Endothelial cell of umbilical vein (primary cell): ENCODE measurements around the gene TADA2A. TPM values are rescaled to one million over a fixed set of nuclear protein-coding genes. Genes with fewer than 3 reads are reported as not detected.

Experiments used
- BruUV-seq: library from RNA; stranded (reverse); fragments of 400-500 nt; replicated peaks from 2 replicates; lab custom pipeline; 2021; lab: Mats Ljungman, UMichigan
- CTCF ChIA-PET: fragments of 300-600, 350-600 bp; sonication (Branson Sonifier 250); formaldehyde crosslinking; loops from one replicate; lab custom pipeline; 2021; ENCODE audit warnings: antibody characterized with exemption, inconsistent platforms; lab: Charles Lee
- POLR2A ChIA-PET: fragments of 300-600, 350-600 bp; sonication (Branson Sonifier 250); formaldehyde crosslinking; loops from one replicate; lab custom pipeline; 2021; ENCODE audit warnings: antibody characterized with exemption, inconsistent platforms; lab: Charles Lee
- DNase-seq: peaks from one replicate; pipeline ENCODE4 v3.0.0-alpha.2; 2011; ENCODE audit warnings: low read depth, low spot score
- FAIRE-seq: peaks from 2 replicates; lab custom pipeline; 2011; peaks lifted over from hg19 to GRCh38; lab: Jason Lieb, UNC
- H2AFZ ChIP-seq: 2 replicates; pipeline ENCODE4 v1.6.0; 2012; ENCODE audit warnings: low read depth, low read length, control low read depth, inconsistent platforms
- H3K27ac ChIP-seq: 2 replicates; pipeline ENCODE4 v1.5.1; 2011; ENCODE audit warnings: low read depth, mild to moderate bottlenecking, control low read depth, low read length, moderate library complexity; ENCODE audit not compliant: insufficient read depth
- H3K27me3 ChIP-seq, 2 experiments: 2 replicates each; pipeline versions ENCODE4 v1.6.0 to v1.6.1; 2011; ENCODE audit warnings: low read length in 2 of 2, mixed read lengths in 1 of 2; ENCODE audit not compliant: control insufficient read depth in 2 of 2, insufficient read depth in 2 of 2
- H3K36me3 ChIP-seq, 2 experiments: 2 replicates in 1 of 2; 3 replicates in 1 of 2; pipeline ENCODE4 v1.5.1; 2011; ENCODE audit warnings: low read length in 2 of 2, mild to moderate bottlenecking in 1 of 2, moderate library complexity in 1 of 2; ENCODE audit not compliant: control insufficient read depth in 2 of 2, insufficient read depth in 2 of 2; ENCODE audit errors: extremely low read depth in 1 of 2
- H3K4me1 ChIP-seq: 3 replicates; pipeline ENCODE4 v1.5.1; 2011; ENCODE audit warnings: mild to moderate bottlenecking, low read length; ENCODE audit not compliant: control insufficient read depth, insufficient read depth; ENCODE audit errors: extremely low read depth
- H3K4me2 ChIP-seq: 2 replicates; pipeline ENCODE4 v1.6.1; 2011; ENCODE audit warnings: low read length, control low read depth, mixed read lengths; ENCODE audit not compliant: insufficient read depth
- H3K4me3 ChIP-seq, 3 experiments: fragments of 200-600 bp in 1 of 3; sonication (generic), shearing (Covaris generic) in 1 of 3; replicated peaks in 1 of 3; 2 replicates each; pipeline ENCODE4 v1.5.1; 2011 to 2016; ENCODE audit warnings: control low read depth in 3 of 3, low read length in 3 of 3, mild to moderate bottlenecking in 2 of 3, inconsistent platforms in 1 of 3, low read depth in 1 of 3, moderate library complexity in 1 of 3; ENCODE audit not compliant: insufficient read depth in 1 of 3
- H3K79me2 ChIP-seq: 2 replicates; pipeline ENCODE4 v1.6.0; 2012; ENCODE audit warnings: low read length, inconsistent platforms; ENCODE audit not compliant: control insufficient read depth, insufficient read depth
- H3K9ac ChIP-seq: replicated peaks from 2 replicates; pipeline ENCODE3; 2011; ENCODE audit warnings: low read length, control low read depth; ENCODE audit not compliant: insufficient read depth; ENCODE audit errors: extremely low read depth
- H3K9me1 ChIP-seq: replicated peaks from 3 replicates; pipeline ENCODE4 v1.6.0; 2011; ENCODE audit warnings: mild to moderate bottlenecking, low read length; ENCODE audit not compliant: control insufficient read depth, insufficient read depth; ENCODE audit errors: extremely low read depth
- H3K9me3 ChIP-seq: replicated peaks from 2 replicates; pipeline ENCODE4 v1.5.1; 2012; ENCODE audit warnings: low read length, inconsistent platforms; ENCODE audit not compliant: control insufficient read depth, insufficient read depth
- H4K20me1 ChIP-seq: replicated peaks from 2 replicates; pipeline ENCODE3; 2011; ENCODE audit warnings: mild to moderate bottlenecking, low read length; ENCODE audit not compliant: control insufficient read depth, insufficient read depth; ENCODE audit errors: extremely low read depth
- CTCF ChIP-seq, 2 donors: IDR thresholded peaks; 1 replicate in 1 of 2; 2 replicates in 1 of 2; pipeline ENCODE4 v1.5.1; 2011; ENCODE audit warnings: low read length in 2 of 2, mild to moderate bottlenecking in 2 of 2, moderate library complexity in 2 of 2, control low read depth in 1 of 2, inconsistent platforms in 1 of 2, low read depth in 1 of 2; ENCODE audit not compliant: insufficient read depth in 1 of 2; ENCODE audit errors: extremely low read depth in 1 of 2
- EZH2 ChIP-seq: IDR thresholded peaks from 2 replicates; pipeline ENCODE4 v1.6.1; 2012; ENCODE audit warnings: borderline replicate concordance, low read depth, mild to moderate bottlenecking, moderate library complexity, low read length, inconsistent platforms; ENCODE audit not compliant: severe bottlenecking
- FOS ChIP-seq: IDR thresholded peaks from 2 replicates; pipeline ENCODE4 v1.6.1; 2011; ENCODE audit warnings: mild to moderate bottlenecking, low read length, moderate library complexity, borderline replicate concordance; ENCODE audit not compliant: insufficient read depth
- GATA2 ChIP-seq: IDR thresholded peaks from 2 replicates; pipeline ENCODE4 v1.7.0; 2011; ENCODE audit warnings: low read depth, mild to moderate bottlenecking, moderate library complexity, mixed read lengths, low read length; ENCODE audit not compliant: insufficient read length, insufficient read depth
- JUN ChIP-seq: IDR thresholded peaks from 2 replicates; pipeline ENCODE4 v1.6.1; 2011; ENCODE audit warnings: borderline replicate concordance, low read depth; ENCODE audit not compliant: insufficient read length, insufficient read depth
- MAX ChIP-seq: IDR thresholded peaks from 2 replicates; pipeline ENCODE4 v1.6.1; 2011; ENCODE audit not compliant: insufficient read depth, insufficient read length
- MYC ChIP-seq: IDR thresholded peaks from one replicate; pipeline ENCODE4 v1.6.1; 2011; ENCODE audit warnings: mild to moderate bottlenecking, low read depth, low read length
- POLR2A ChIP-seq: IDR thresholded peaks from 2 replicates; pipeline ENCODE4 v1.6.1; 2012; ENCODE audit warnings: low read depth, mild to moderate bottlenecking, control low read depth, low read length
- POLR2AphosphoS5 ChIP-seq: IDR thresholded peaks from 2 replicates; pipeline ENCODE4 v1.6.1; 2012; ENCODE audit warnings: low read depth, mild to moderate bottlenecking, control low read depth, low read length, moderate library complexity; ENCODE audit not compliant: insufficient read depth
- dilution Hi-C: fragments of 300-500 bp; cut with MboI; formaldehyde crosslinking; loops from one replicate; pipeline ENCODE4 v1.15.0; 2019; ENCODE audit warnings: low sequenced_read_pairs; ENCODE audit not compliant: extremely low pct_ligation_motif_present
- intact Hi-C: fragments of 100-400 bp; cut with micrococcal nuclease; formaldehyde crosslinking; loops from one replicate; pipeline ENCODE4 v1.10.0; 2022
- polyA plus RNA-seq, 4 experiments: library from polyadenylated mRNA; depleted of rRNA in 3 of 4; stranded (reverse) in 3 of 4; unstranded in 1 of 4; fragments of >200 nt; gene quantifications; 2 replicates each; pipeline versions ENCODE4 v1.2.1 to v1.2.3, GENCODE V29; 2011 to 2012; ENCODE audit warnings: missing spikeins in 1 of 4
- total RNA-seq: library from RNA; stranded (reverse); gene quantifications from 2 replicates; pipeline ENCODE4 v1.2.3, GENCODE V29; 2021

Gene TADA2A
- total and polyA plus RNA-seq, 2 donors (not counting 3 experiments of a cell fraction or from before 2014, with no cell fraction given): 9.9 to 22.4 TPM

- no peak overlapping the region for H3K27ac ChIP-seq
These were observed 15.5 kb upstream of the TADA2A start for GRCh38 chr17:37391146-37391545.

More at GRCh38 chr17:37391146-37391545, 15.5 kb upstream of the TADA2A start:
- CTCF ChIA-PET: interaction anchor here (0.7 to 12.2 kb wide), 3 partner anchors 13 to 32 kb away, joined by 3 to 123 read pairs (median 3); partner anchors contain the start of gene C17orf78
- POLR2A ChIA-PET: no interaction called here
- Histone ChIP-seq H3K27me3 (no peaks in the 10 kb centered on the region), H3K9ac (no peak overlapping the region), H2AFZ (no peak overlapping the region), H3K36me3 (no peaks in the 10 kb centered on the region), H3K4me3 (no peak overlapping the region), H3K79me2 (no peaks in the 10 kb centered on the region), H3K4me1 (no peaks in the 10 kb centered on the region), H3K4me2 (no peak overlapping the region), H3K9me1 (no peaks in the 10 kb centered on the region), H3K9me3 (no peaks in the 10 kb centered on the region), H4K20me1 (no peaks in the 10 kb centered on the region)
- FAIRE-seq: no peak
- TF ChIP-seq JUN (no peak), CTCF (IDR thresholded peaks at IDR 0.05; ENCODE audit: extremely low read depth in 1 of 2, insufficient read depth in 1 of 2, low read depth in 1 of 2, low read length in 2 of 2) (no peak), EZH2 (no peak), POLR2A (no peak), GATA2 (no peak), FOS (no peak), MAX (no peak), POLR2AphosphoS5 (no peak), MYC (no peak)
- intact Hi-C loops: no loop called here
- DNase-seq: no peak
- BruUV-seq: no TSS peak
- dilution Hi-C loops: no loop called here
